ENCODE data around the gene VSX2. TPM values are rescaled to one million over a fixed set of nuclear protein-coding genes. Genes with fewer than 3 reads are reported as not detected.

VSX2 gene
- total and polyA plus RNA-seq, 2 experiments from 2014 or later = 0.49 to 0.52 TPM

GRCh38 chr14:74281069-74281468 lies 41.8 kb downstream of the VSX2 start:
- no peak overlapping the region for H3K27ac Mint-ChIP-seq
- Histone ChIP-seq H3K4me2 (no peak overlapping the region), H4K20me1 (replicated peaks; ENCODE audit: insufficient read depth) (0 out of 2 replicates have a peak, but pooled peaks cover 7% of the 10 kb centered on the region), H3K79me2 (replicated peaks; ENCODE audit: insufficient read depth) (no peaks in the 10 kb centered on the region), H3K9me2 (ENCODE audit: insufficient read depth) (0 out of 2 replicates have a peak, but pooled peaks cover 3% of the 10 kb centered on the region), H3K27me3 (ENCODE audit: insufficient read depth) (no peaks in the 10 kb centered on the region), H3K27ac (ENCODE audit: low read depth) (no peak overlapping the region), H3K36me3 (ENCODE audit: insufficient read depth) (peaks cover 11% of the 10 kb centered on the region), H2AFZ (no peak overlapping the region), H3F3A (replicated peaks; ENCODE audit: low read depth) (peaks cover 8% of the 10 kb centered on the region; the same call in 1 of the 2 replicates), H3K4me1 (ENCODE audit: insufficient read depth) (no peaks in the 10 kb centered on the region), H3K4me3 (no peak overlapping the region)
- peaks cover 37% of the 10 kb centered on the region for H3K36me3 Mint-ChIP-seq (ENCODE audit: low read depth)
- no peaks in the 10 kb centered on the region for H3K4me1 Mint-ChIP-seq
- no peak overlapping the region for H3K4me3 Mint-ChIP-seq
- DNase-seq (ENCODE audit: low spot score) (no peak), ATAC-seq (peak; percentile 18; the same call in 1 of the 3 replicates)
- no peak for TF ChIP-seq ZNF462 (CRISPR knock-in tag; IDR thresholded peaks at IDR 0.05)
- no peak for TF ChIP-seq ZNF331 (CRISPR knock-in tag; IDR thresholded peaks at IDR 0.05; ENCODE audit: low read depth)
- no peak for TF ChIP-seq STAT1 (IDR thresholded peaks at IDR 0.05; ENCODE audit: unreplicated experiment)
- no peak for TF ChIP-seq ZNF114 (CRISPR knock-in tag; IDR thresholded peaks at IDR 0.05)
- TF ChIP-seq ETS1 (IDR thresholded peaks at IDR 0.05) = no peak
- TF ChIP-seq REST (IDR thresholded peaks at IDR 0.05; ENCODE audit: unreplicated experiment) = no peak
- TF ChIP-seq EZH2phosphoT487 (IDR thresholded peaks at IDR 0.05; ENCODE audit: unreplicated experiment) = no peak
- TF ChIP-seq CTCF (conservative IDR thresholded peaks at IDR 0.05; ENCODE audit: low read depth in 2 of 2) = no peak
- TF ChIP-seq POLR2AphosphoS5 (IDR thresholded peaks at IDR 0.05; ENCODE audit: low read depth) = no peak
- H3K9me3 Mint-ChIP-seq = peaks cover 14% of the 10 kb centered on the region
- peaks cover 2% of the 10 kb centered on the region for H3K27me3 Mint-ChIP-seq (ENCODE audit: insufficient read depth, low read depth, poor library complexity)
